Vagina (tissue), 2 donors: ENCODE measurements around the gene WDR48. TPM values are rescaled to one million over a fixed set of nuclear protein-coding genes. Genes with fewer than 3 reads are reported as not detected.

ENCODE experiments used
- DNase-seq, 2 donors: peaks; one replicate each; pipeline ENCODE4 v3.0.0-alpha.2; 2017; ENCODE audit errors: extremely low spot score in 2 of 2
- H3K27ac ChIP-seq: fragments of 200-600 bp; sonication (generic); one replicate; pipeline ENCODE4 v1.5.1; 2019
- H3K27me3 ChIP-seq: fragments of 200-600 bp; sonication (generic); one replicate; pipeline ENCODE4 v1.5.1; 2019
- H3K36me3 ChIP-seq, 2 donors: fragments of 200-600 bp; sonication (generic); one replicate each; pipeline ENCODE4 v1.5.1; 2017 to 2019
- H3K4me1 ChIP-seq: fragments of 200-600 bp; sonication (generic); one replicate; pipeline ENCODE4 v1.5.1; 2019
- H3K4me3 ChIP-seq, 2 donors: fragments of 200-600 bp; sonication (generic); 1 replicate in 1 of 2; 2 replicates in 1 of 2; pipeline ENCODE4 v1.5.1; 2016 to 2019
- H3K9me3 ChIP-seq: fragments of 200-600 bp; sonication (generic); one replicate; pipeline ENCODE4 v1.5.1; 2019
- CTCF ChIP-seq, 3 experiments: fragments of 450-650 bp in 2 of 3; fragments of 200-600 bp in 1 of 3; sonication (generic) in 1 of 3; IDR thresholded peaks; one replicate each; pipeline ENCODE4 v1.5.1; 2017 to 2019; ENCODE audit warnings: antibody characterized with exemption in 3 of 3, mild to moderate bottlenecking in 2 of 3, moderate library complexity in 2 of 3
- POLR2A ChIP-seq, 2 donors: fragments of 450-650 bp; IDR thresholded peaks; one replicate each; pipeline ENCODE4 v1.6.1; 2017; ENCODE audit warnings: antibody characterized with exemption in 2 of 2, mild to moderate bottlenecking in 2 of 2, moderate library complexity in 2 of 2
- POLR2AphosphoS5 ChIP-seq, 2 donors: sonication (generic); formaldehyde crosslinking; IDR thresholded peaks; one replicate each; pipeline ENCODE4 v1.9.0; 2017; ENCODE audit warnings: antibody characterized with exemption in 2 of 2, mild to moderate bottlenecking in 2 of 2, low read depth in 1 of 2; ENCODE audit not compliant: insufficient read depth in 1 of 2
- intact Hi-C: fragments of 100-400 bp; cut with DNase I; formaldehyde crosslinking; loops from one replicate; pipeline ENCODE4 v1.15.1; 2023
- total RNA-seq: library from RNA; depleted of rRNA; stranded (reverse); fragments of >200 nt; gene quantifications from one replicate; pipeline ENCODE4 v1.2.3, GENCODE V29; 2016

Gene WDR48
- total RNA-seq, 1 donor from 2014 or later: 43.7 TPM

DNA sequence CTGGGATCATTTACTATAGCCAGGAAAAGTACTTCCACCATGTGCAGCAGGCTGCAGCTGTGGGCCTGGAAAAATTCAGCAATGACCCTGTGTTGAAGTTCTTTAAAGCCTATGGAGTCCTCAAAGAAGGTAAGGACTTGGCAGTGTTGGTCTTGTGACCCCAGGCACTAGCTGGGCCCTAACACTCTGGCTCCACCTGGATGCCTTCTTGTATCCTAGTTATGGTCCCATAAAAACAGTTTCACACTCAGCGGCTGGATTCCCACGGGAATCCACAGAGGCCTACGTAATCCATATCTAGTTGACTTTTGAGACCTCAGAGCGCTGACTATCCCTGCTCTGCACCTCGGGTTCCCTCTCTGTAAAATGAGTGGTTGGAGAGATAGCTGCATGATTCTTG is 57.3 kb downstream of the WDR48 start:
- DNase-seq: peak; percentile 58 to 75
- intact Hi-C loops: loop anchor here (5.0 kb wide), 1 partner anchor 38 kb away; no protein-coding TSS in a partner anchor

GRCh38 chr3:39110041-39110639 is 58.3 kb downstream of the WDR48 start:
- H3K27me3 ChIP-seq: no peaks in the 10 kb centered on the region
- no peaks in the 10 kb centered on the region for H3K9me3 ChIP-seq
- H3K27ac ChIP-seq: no peak overlapping the region
- DNase-seq: peak in 1 of 2 donors; percentile 52
- H3K4me3 ChIP-seq: no peak overlapping the region
- intact Hi-C loops: no loop called here
- no peak for TF ChIP-seq POLR2AphosphoS5 (IDR thresholded peaks at IDR 0.05; ENCODE audit: insufficient read depth in 1 of 2, low read depth in 1 of 2)
- TF ChIP-seq POLR2A (IDR thresholded peaks at IDR 0.05): no peak
- no peak for TF ChIP-seq CTCF (IDR thresholded peaks at IDR 0.05)
- peaks cover 33% of the 10 kb centered on the region for H3K4me1 ChIP-seq
- H3K36me3 ChIP-seq: no peaks in the 10 kb centered on the region

More for the DNA sequence above, 57.3 kb downstream of the WDR48 start:
- H3K4me3 ChIP-seq: no peak overlapping the region
- H3K27me3 ChIP-seq: no peaks in the 10 kb centered on the region
- peaks cover 43% of the 10 kb centered on the region for H3K4me1 ChIP-seq
- H3K9me3 ChIP-seq: no peaks in the 10 kb centered on the region
- no peaks in the 10 kb centered on the region for H3K36me3 ChIP-seq
- TF ChIP-seq POLR2AphosphoS5 (IDR thresholded peaks at IDR 0.05; ENCODE audit: insufficient read depth in 1 of 2, low read depth in 1 of 2): no peak
- TF ChIP-seq CTCF (IDR thresholded peaks at IDR 0.05): no peak
- TF ChIP-seq POLR2A (IDR thresholded peaks at IDR 0.05): no peak
- no peak overlapping the region for H3K27ac ChIP-seq

DNA sequence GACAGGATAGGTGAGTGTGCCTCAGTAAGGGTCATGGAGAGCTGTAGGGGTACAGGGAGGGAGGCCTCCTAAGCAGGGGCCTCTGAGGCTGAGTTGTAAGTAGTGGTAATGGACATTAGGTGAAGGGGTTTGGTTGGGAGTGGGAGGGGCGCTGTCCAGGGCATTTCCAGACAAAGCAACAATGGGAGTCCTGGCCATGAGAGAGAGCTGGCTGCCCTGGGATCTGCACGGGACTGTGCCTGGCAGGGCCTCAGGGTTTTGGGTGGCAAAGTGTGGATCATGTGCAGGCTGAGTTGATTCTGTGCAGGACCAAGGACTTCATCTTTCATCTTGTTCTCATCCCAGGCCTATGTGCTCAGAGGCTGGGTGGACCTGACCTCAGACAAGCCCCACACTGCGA is 60.3 kb downstream of the WDR48 start:
- Histone ChIP-seq H3K4me3 (no peak overlapping the region), H3K27ac (no peak overlapping the region), H3K36me3 (no peaks in the 10 kb centered on the region), H3K9me3 (no peaks in the 10 kb centered on the region), H3K27me3 (no peaks in the 10 kb centered on the region), H3K4me1 (peaks cover 15% of the 10 kb centered on the region)
- no peak for DNase-seq
- TF ChIP-seq CTCF (IDR thresholded peaks at IDR 0.05): no peak
- no peak for TF ChIP-seq POLR2AphosphoS5 (IDR thresholded peaks at IDR 0.05; ENCODE audit: insufficient read depth in 1 of 2, low read depth in 1 of 2)
- no peak for TF ChIP-seq POLR2A (IDR thresholded peaks at IDR 0.05)
- intact Hi-C loops: no loop called here

GRCh38 chr3:39112535-39112934 is 60.7 kb downstream of the WDR48 start:
- no peak for DNase-seq
- no peak overlapping the region for H3K27ac ChIP-seq
- peaks cover 15% of the 10 kb centered on the region for H3K4me1 ChIP-seq
- TF ChIP-seq POLR2AphosphoS5 (IDR thresholded peaks at IDR 0.05; ENCODE audit: insufficient read depth in 1 of 2, low read depth in 1 of 2) (no peak), CTCF (IDR thresholded peaks at IDR 0.05) (no peak), POLR2A (IDR thresholded peaks at IDR 0.05) (no peak)
- no peaks in the 10 kb centered on the region for H3K27me3 ChIP-seq
- H3K36me3 ChIP-seq: peaks cover 0 to 2% of the 10 kb centered on the region in 2 donors
- H3K9me3 ChIP-seq: no peaks in the 10 kb centered on the region
- intact Hi-C loops: no loop called here
- no peak overlapping the region for H3K4me3 ChIP-seq

DNA sequence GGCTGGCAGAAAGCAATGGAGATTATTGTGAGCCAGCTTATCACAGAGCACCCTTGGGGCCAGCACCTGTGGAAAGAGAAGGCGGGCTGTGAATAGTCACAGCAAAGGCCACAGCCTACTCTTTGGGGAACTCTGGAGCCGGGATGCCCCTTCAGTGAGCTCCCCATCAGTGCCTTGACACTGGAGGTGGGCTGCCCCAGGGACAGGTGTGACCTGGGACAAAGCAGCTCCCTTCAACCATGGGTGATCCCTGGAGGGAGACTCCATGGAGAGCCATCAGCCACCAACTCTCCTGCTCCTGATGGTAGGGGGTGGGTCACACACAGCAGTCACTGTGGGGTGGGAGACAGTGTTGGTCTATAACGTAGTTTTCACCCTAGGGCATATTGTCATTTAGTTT is 61.5 kb downstream of the WDR48 start:
- intact Hi-C loops: no loop called here
- no peak for DNase-seq
- TF ChIP-seq POLR2A (IDR thresholded peaks at IDR 0.05): no peak
- TF ChIP-seq CTCF (IDR thresholded peaks at IDR 0.05): no peak
- TF ChIP-seq POLR2AphosphoS5 (IDR thresholded peaks at IDR 0.05; ENCODE audit: insufficient read depth in 1 of 2, low read depth in 1 of 2): no peak

More for the DNA sequence above, 61.5 kb downstream of the WDR48 start:
- no peaks in the 10 kb centered on the region for H3K27me3 ChIP-seq
- H3K9me3 ChIP-seq: no peaks in the 10 kb centered on the region
- H3K36me3 ChIP-seq: peaks cover 0 to 10% of the 10 kb centered on the region in 2 donors
- peaks cover 9% of the 10 kb centered on the region for H3K4me1 ChIP-seq
- H3K27ac ChIP-seq: no peak overlapping the region
- no peak overlapping the region for H3K4me3 ChIP-seq
